SK-N-SH (cell line): Measurements from ENCODE around the gene RBMS3. TPM values are rescaled to one million over a fixed set of nuclear protein-coding genes. Genes with fewer than 3 reads are reported as not detected.
A peak's percentile ranks its signal among the peaks of the same experiment; 100 is the strongest.

Experiments used
- CTCF ChIA-PET: fragments of 300-600, 350-600 bp; formaldehyde crosslinking; extraction: SDS; loops from one replicate; lab custom pipeline; 2021; lab: Yijun Ruan, JAX
- POLR2A ChIA-PET: fragments of 350-600 bp; sonication (Branson Sonifier 250); formaldehyde crosslinking; extraction: SDS; loops from one replicate; lab custom pipeline; 2020; ENCODE audit warnings: antibody characterized with exemption, inconsistent platforms; lab: Yijun Ruan, JAX
- DNase-seq: peaks from one replicate; pipeline ENCODE4 v3.0.0; 2012
- H2AFZ ChIP-seq: fragments of 200-600 bp; sonication (generic); 2 replicates; pipeline ENCODE4 v1.8.1; 2016; ENCODE audit warnings: antibody characterized with exemption, mild to moderate bottlenecking, low read depth
- H3F3A ChIP-seq: fragments of 200-600 bp; sonication (generic); replicated peaks from 2 replicates; pipeline ENCODE3; 2016; ENCODE audit warnings: antibody characterized with exemption, mild to moderate bottlenecking; ENCODE audit not compliant: insufficient read depth
- H3K27ac ChIP-seq, 2 experiments: fragments of 200-500 bp in 1 of 2; fragments of 200-600 bp in 1 of 2; sonication (Bioruptor generic) in 1 of 2; sonication (generic), shearing (Covaris generic) in 1 of 2; 2 replicates each; pipeline versions ENCODE4 v1.5.1 to v1.6.1; 2014 to 2016; ENCODE audit warnings: low read depth in 2 of 2, inconsistent platforms in 1 of 2, low read length in 1 of 2, mild to moderate bottlenecking in 1 of 2, mixed read lengths in 1 of 2
- H3K27me3 ChIP-seq: fragments of 200-600 bp; sonication (generic), shearing (Covaris generic); 2 replicates; pipeline ENCODE4 v1.6.1; 2016; ENCODE audit warnings: mixed run types; ENCODE audit not compliant: insufficient read depth
- H3K36me3 ChIP-seq, 2 experiments: fragments of 200-500 bp in 1 of 2; fragments of 200-600 bp in 1 of 2; sonication (Bioruptor generic) in 1 of 2; sonication (generic) in 1 of 2; replicated peaks in 1 of 2; 2 replicates each; pipeline versions ENCODE3 to v1.5.1; 2014 to 2016; ENCODE audit warnings: low read length in 1 of 2, mild to moderate bottlenecking in 1 of 2; ENCODE audit not compliant: insufficient read depth in 2 of 2, control insufficient read depth in 1 of 2
- H3K4me1 ChIP-seq, 2 experiments: fragments of 200-500 bp in 1 of 2; fragments of 200-600 bp in 1 of 2; sonication (Bioruptor generic) in 1 of 2; sonication (generic), shearing (Covaris generic) in 1 of 2; 2 replicates each; pipeline versions ENCODE4 v1.5.1 to v1.6.1; 2014 to 2016; ENCODE audit warnings: low read depth in 1 of 2, low read length in 1 of 2, mixed run types in 1 of 2; ENCODE audit not compliant: insufficient read depth in 2 of 2, control insufficient read depth in 1 of 2
- H3K4me2 ChIP-seq: fragments of 200-600 bp; sonication (generic), shearing (Covaris generic); 2 replicates; pipeline ENCODE4 v1.6.1; 2017; ENCODE audit warnings: mixed run types
- H3K4me3 ChIP-seq, 2 experiments: fragments of 200-500 bp in 1 of 2; fragments of 200-600 bp in 1 of 2; sonication (Bioruptor generic) in 1 of 2; sonication (generic), shearing (Covaris generic) in 1 of 2; 2 replicates each; pipeline versions ENCODE4 v1.5.1 to v1.8.1; 2014 to 2016; ENCODE audit warnings: low read depth in 2 of 2, inconsistent platforms in 1 of 2, low read length in 1 of 2, mild to moderate bottlenecking in 1 of 2, mixed read lengths in 1 of 2, moderate library complexity in 1 of 2
- H3K79me2 ChIP-seq: fragments of 200-600 bp; sonication (generic); 2 replicates; pipeline ENCODE4 v1.8.1; 2017; ENCODE audit warnings: mild to moderate bottlenecking; ENCODE audit not compliant: insufficient read depth
- H3K9ac ChIP-seq: fragments of 200-600 bp; sonication (generic); 2 replicates; pipeline ENCODE4 v1.6.1; 2017; ENCODE audit warnings: mixed run types
- H3K9me2 ChIP-seq: fragments of 200-600 bp; sonication (generic); 2 replicates; pipeline ENCODE4 v1.6.1; 2017; ENCODE audit warnings: mixed run types
- H3K9me3 ChIP-seq: fragments of 200-600 bp; sonication (generic); 2 replicates; pipeline ENCODE4 v1.6.1; 2017; ENCODE audit warnings: mixed run types, mild to moderate bottlenecking, moderate library complexity
- H4K20me1 ChIP-seq: fragments of 200-600 bp; sonication (generic); 2 replicates; pipeline ENCODE4 v1.6.1; 2017; ENCODE audit warnings: mild to moderate bottlenecking, mixed run types; ENCODE audit not compliant: insufficient read depth
- CHD2 ChIP-seq: fragments of 150-350 bp; IDR thresholded peaks from 2 replicates; pipeline ENCODE4 v1.6.1; 2018; ENCODE audit warnings: low read length; ENCODE audit not compliant: partially characterized antibody
- ELF1 ChIP-seq: IDR thresholded peaks from 2 replicates; pipeline ENCODE4 v1.4.0; 2012
- EP300 ChIP-seq, 2 experiments: IDR thresholded peaks; 2 replicates each; pipeline versions ENCODE4 v1.4.0 to v1.6.1; 2012; ENCODE audit warnings: borderline replicate concordance in 1 of 2, low read depth in 1 of 2, low read length in 1 of 2
- MAX ChIP-seq: IDR thresholded peaks from 2 replicates; pipeline ENCODE4 v1.4.0; 2012; ENCODE audit warnings: low read depth
- MEF2A ChIP-seq: IDR thresholded peaks from 2 replicates; pipeline ENCODE4 v1.4.0; 2012; ENCODE audit warnings: low read depth, borderline replicate concordance
- PBX3 ChIP-seq: IDR thresholded peaks from 2 replicates; pipeline ENCODE4; 2012
- REST ChIP-seq: IDR thresholded peaks from 2 replicates; pipeline ENCODE4 v1.6.1; 2012; ENCODE audit warnings: mild to moderate bottlenecking, low read depth, low read length, moderate library complexity
- RXRA ChIP-seq: IDR thresholded peaks from 2 replicates; pipeline ENCODE4 v1.4.0; 2012; ENCODE audit warnings: low read depth, mild to moderate bottlenecking, borderline replicate concordance
- SIN3A ChIP-seq: IDR thresholded peaks from 2 replicates; pipeline ENCODE4 v1.6.1; 2012; ENCODE audit warnings: low read depth, mild to moderate bottlenecking, low read length, moderate library complexity, borderline replicate concordance
- TCF12 ChIP-seq: IDR thresholded peaks from 2 replicates; pipeline ENCODE4 v1.4.0; 2012
- TEAD4 ChIP-seq: IDR thresholded peaks from 2 replicates; pipeline ENCODE4 v1.4.0; 2012; ENCODE audit warnings: mild to moderate bottlenecking, borderline replicate concordance; ENCODE audit not compliant: insufficient read depth
- YY1 ChIP-seq: IDR thresholded peaks from 2 replicates; pipeline ENCODE4 v1.4.0; 2012; ENCODE audit warnings: low read depth, mild to moderate bottlenecking
- WGBS: methylation state at CpG from one replicate; pipeline ENCODE4 v1.1.6; 2017; ENCODE audit warnings: low lambda C conversion rate; 5-methylcytosine and 5-hydroxymethylcytosine counted together
- polyA plus RNA-seq, 3 experiments: library from polyadenylated mRNA; depleted of rRNA; stranded (reverse); fragments of >200 nt; gene quantifications; 2 replicates each; pipeline ENCODE4 v1.2.3, GENCODE V29; 2012

Gene RBMS3
- polyA plus RNA-seq, 1 of the 3 experiments (the other 2 are of a cell fraction): 8.2 TPM

GRCh38 chr3:29339016-29339833 lies 58.4 kb downstream of the RBMS3 start:
- ChIA-PET CTCF (interaction anchor here (0.8 to 1.4 kb wide), 3 partner anchors 60 to 268 kb away, joined by 3 read pairs; no protein-coding TSS in a partner anchor), POLR2A (no interaction called here)
- H3K36me3 ChIP-seq: peaks cover 13 to 14% of the 10 kb centered on the region in 2 experiments
- H2AFZ ChIP-seq: no peak overlapping the region
- H4K20me1 ChIP-seq: no peaks in the 10 kb centered on the region
- no peaks in the 10 kb centered on the region for H3K9me3 ChIP-seq
- TF ChIP-seq YY1 (no peak), REST (no peak), CHD2 (no peak), MEF2A (peak; percentile 34; the same call in 1 of the 2 replicates), PBX3 (peak; percentile 63; the same call in 1 of the 2 replicates), ELF1 (peak; percentile 34; the same call in 1 of the 2 replicates), EP300 (IDR thresholded peaks at IDR 0.05; ENCODE audit: borderline replicate concordance in 1 of 2, low read depth in 1 of 2, low read length in 1 of 2) (peak in 1 of 2 experiments; percentile 57; a peak in 1 of 4 replicates), TCF12 (peak; percentile 71), TEAD4 (0 out of 2 replicates have a peak, but pooled peaks have one; percentile 18), RXRA (no peak), MAX (0 out of 2 replicates have a peak, but pooled peaks have one; percentile 13), SIN3A (no peak)
- DNase-seq: no peak
- H3K4me2 ChIP-seq: peak overlapping the region; percentile 34; the same call in 1 of the 2 replicates
- H3F3A ChIP-seq: peaks cover 31% of the 10 kb centered on the region
- 61% methylated on average over 8 of the region's 8 CpGs for WGBS
- H3K9me2 ChIP-seq: no peaks in the 10 kb centered on the region
- H3K79me2 ChIP-seq: peaks cover 93% of the 10 kb centered on the region
- no peak overlapping the region for H3K9ac ChIP-seq
- peak overlapping the region; percentile 62 to 100 for H3K27ac ChIP-seq
- no peaks in the 10 kb centered on the region for H3K27me3 ChIP-seq
- peaks cover 34 to 54% of the 10 kb centered on the region in 2 experiments for H3K4me1 ChIP-seq
- H3K4me3 ChIP-seq: no peak overlapping the region; a peak in 1 of 4 replicates
